HUES64 (cell line): ENCODE data around the gene HDAC1. TPM values are rescaled to one million over a fixed set of nuclear protein-coding genes. Genes with fewer than 3 reads are reported as not detected.

Source experiments
- H3K27ac ChIP-seq: 2 replicates; pipeline ENCODE4 v1.7.0; 2013; ENCODE audit warnings: low read depth, low read length, inconsistent platforms
- H3K27me3 ChIP-seq: 2 replicates; pipeline ENCODE4 v1.6.1; 2013; ENCODE audit warnings: mild to moderate bottlenecking, low read length; ENCODE audit not compliant: insufficient read depth
- H3K36me3 ChIP-seq: 2 replicates; pipeline ENCODE4 v1.6.1; 2013; ENCODE audit warnings: mild to moderate bottlenecking, low read length; ENCODE audit not compliant: insufficient read depth
- H3K4me1 ChIP-seq: 2 replicates; pipeline ENCODE4 v1.6.1; 2013; ENCODE audit warnings: mild to moderate bottlenecking, low read length, moderate library complexity; ENCODE audit not compliant: insufficient read depth
- H3K4me3 ChIP-seq: 2 replicates; pipeline ENCODE4 v1.5.1; 2013; ENCODE audit warnings: mild to moderate bottlenecking, low read length, moderate library complexity
- H3K9ac ChIP-seq: 2 replicates; pipeline ENCODE4 v1.6.1; 2013; ENCODE audit warnings: mild to moderate bottlenecking, low read depth, low read length
- H3K9me3 ChIP-seq: 2 replicates; pipeline ENCODE4 v1.6.1; 2013; ENCODE audit warnings: low read depth, low read length; ENCODE audit not compliant: insufficient read depth
- WGBS: fragments of 150-250, 120-280 bp; methylation state at CpG from one replicate; pipeline ENCODE4 v1.1.7; 2013; ENCODE audit warnings: missing lambda C conversion rate; 5-methylcytosine and 5-hydroxymethylcytosine counted together
- polyA plus RNA-seq, 2 experiments: library from polyadenylated mRNA; stranded (reverse); fragments of 50-300 nt; gene quantifications; one replicate each; pipeline ENCODE4 v1.2.3, GENCODE V29; 2013

Gene HDAC1
- 76.7 TPM for polyA plus RNA-seq (2013, experiment 1 of 2)
- 86.6 TPM for polyA plus RNA-seq (2013, experiment 2 of 2)

GRCh38 chr1:32291708-32292538 lies at the start of gene HDAC1:
HDAC1 (plus strand) TSS chr1:32292083; CDS start chr1:32292170, 87 bp downstream.
- Histone ChIP-seq H3K9ac (peak within 1 kb of the TSS; percentile 69), H3K4me1 (no peaks in the 10 kb centered on the region), H3K9me3 (no peaks in the 10 kb centered on the region)

GRCh38 chr1:32242341-32242851 lies 49.5 kb upstream of the HDAC1 start:
- no peaks in the 10 kb centered on the region for H3K27me3 ChIP-seq
- no peaks in the 10 kb centered on the region for H3K36me3 ChIP-seq
- 35% methylated on average over 6 of the region's 7 CpGs for WGBS
- H3K27ac ChIP-seq = 0 out of 2 replicates have a peak overlapping the region, but pooled peaks have one; percentile 29
- peak overlapping the region; percentile 25 for H3K4me3 ChIP-seq
- H3K9ac ChIP-seq = no peak overlapping the region; the same call in 1 of the 2 replicates
- H3K4me1 ChIP-seq = peaks cover 10% of the 10 kb centered on the region
- no peaks in the 10 kb centered on the region for H3K9me3 ChIP-seq

More at GRCh38 chr1:32291708-32292538, at the start of gene HDAC1:
- peak within 1 kb of the TSS; percentile 21; the same call in 1 of the 2 replicates for H3K27ac ChIP-seq
- H3K27me3 ChIP-seq = no peaks in the 10 kb centered on the region
- 2% methylated on average over 67 of the region's 67 CpGs for WGBS
- no peaks in the 10 kb centered on the region; the same call in 1 of the 2 replicates for H3K36me3 ChIP-seq
- peak within 1 kb of the TSS; percentile 93 for H3K4me3 ChIP-seq

- WGBS = 92% methylated on average over 3 of the region's 3 CpGs
- Histone ChIP-seq H3K27me3 (no peaks in the 10 kb centered on the region), H3K36me3 (no peaks in the 10 kb centered on the region), H3K4me3 (no peak within 1 kb of the TSS), H3K9ac (no peak within 1 kb of the TSS), H3K4me1 (peaks cover 20% of the 10 kb centered on the region), H3K27ac (no peak within 1 kb of the TSS), H3K9me3 (no peaks in the 10 kb centered on the region)
Measured at GRCh38 chr1:32246888-32247273, 45.0 kb upstream of the HDAC1 start, which contains the start of gene FAM167B. FAM167B (plus strand) TSS chr1:32247222; CDS start chr1:32247422, 200 bp downstream.

- WGBS = 92% methylated on average over 12 of the region's 12 CpGs
- no peaks in the 10 kb centered on the region for H3K27me3 ChIP-seq
- H3K4me1 ChIP-seq = peaks cover 17% of the 10 kb centered on the region
- H3K36me3 ChIP-seq = no peaks in the 10 kb centered on the region
- no peaks in the 10 kb centered on the region for H3K9me3 ChIP-seq
- no peak overlapping the region for H3K9ac ChIP-seq
- no peak overlapping the region for H3K27ac ChIP-seq
- H3K4me3 ChIP-seq = no peak overlapping the region
Measured at GRCh38 chr1:32247452-32247851, 44.4 kb upstream of the HDAC1 start.

GRCh38 chr1:32247983-32248889 lies 43.6 kb upstream of the HDAC1 start:
- no peaks in the 10 kb centered on the region for H3K36me3 ChIP-seq
- no peak overlapping the region for H3K9ac ChIP-seq
- WGBS = 7% methylated on average over 27 of the region's 31 CpGs
- H3K27ac ChIP-seq = peak overlapping the region; percentile 63; the same call in 1 of the 2 replicates
- no peaks in the 10 kb centered on the region for H3K27me3 ChIP-seq
- H3K9me3 ChIP-seq = no peaks in the 10 kb centered on the region
- peaks cover 13% of the 10 kb centered on the region for H3K4me1 ChIP-seq
- peak overlapping the region; percentile 46 for H3K4me3 ChIP-seq

GRCh38 chr1:32249831-32250525 lies 41.9 kb upstream of the HDAC1 start:
- Histone ChIP-seq H3K9me3 (no peaks in the 10 kb centered on the region), H3K4me1 (peaks cover 13% of the 10 kb centered on the region), H3K4me3 (no peak overlapping the region), H3K36me3 (no peaks in the 10 kb centered on the region), H3K9ac (no peak overlapping the region), H3K27ac (no peak overlapping the region), H3K27me3 (no peaks in the 10 kb centered on the region)
- 65% methylated on average over 9 of the region's 9 CpGs for WGBS

- Histone ChIP-seq H3K36me3 (no peaks in the 10 kb centered on the region), H3K27ac (no peak within 1 kb of the TSS)
Measured at GRCh38 chr1:32250893-32251716, 40.8 kb upstream of the HDAC1 start, which contains the start of gene LCK. LCK (plus strand) TSS chr1:32251265; CDS start chr1:32274330, 23,065 bp downstream.

GRCh38 chr1:32255072-32256071 lies 36.5 kb upstream of the HDAC1 start:
- H3K27ac ChIP-seq = no peak overlapping the region
- no peaks in the 10 kb centered on the region for H3K27me3 ChIP-seq
- H3K9ac ChIP-seq = no peak overlapping the region
- H3K36me3 ChIP-seq = no peaks in the 10 kb centered on the region
- H3K4me3 ChIP-seq = no peak overlapping the region
- WGBS = 95% methylated on average over 10 of the region's 10 CpGs
- 0 out of 2 replicates have a peak, but pooled peaks cover under 1% of the 10 kb centered on the region for H3K4me1 ChIP-seq
- H3K9me3 ChIP-seq = no peaks in the 10 kb centered on the region

More at GRCh38 chr1:32250893-32251716, 40.8 kb upstream of the HDAC1 start, which contains the start of gene LCK:
- Histone ChIP-seq H3K4me3 (no peak within 1 kb of the TSS), H3K9ac (no peak within 1 kb of the TSS), H3K27me3 (no peaks in the 10 kb centered on the region), H3K4me1 (peaks cover 13% of the 10 kb centered on the region), H3K9me3 (no peaks in the 10 kb centered on the region)
- WGBS = 89% methylated on average over 25 of the region's 25 CpGs
